Erythroblast (primary cell): ENCODE data around the gene ITGAV.

Source experiments
- GATA1 ChIP-seq: IDR thresholded peaks from 2 replicates; pipeline ENCODE4 v1.6.1; 2011; ENCODE audit warnings: low read depth, mild to moderate bottlenecking, control low read depth, low read length, moderate library complexity
- POLR2A ChIP-seq: IDR thresholded peaks from 2 replicates; pipeline ENCODE4 v1.6.1; 2011; ENCODE audit warnings: mild to moderate bottlenecking, low read length

DNA sequence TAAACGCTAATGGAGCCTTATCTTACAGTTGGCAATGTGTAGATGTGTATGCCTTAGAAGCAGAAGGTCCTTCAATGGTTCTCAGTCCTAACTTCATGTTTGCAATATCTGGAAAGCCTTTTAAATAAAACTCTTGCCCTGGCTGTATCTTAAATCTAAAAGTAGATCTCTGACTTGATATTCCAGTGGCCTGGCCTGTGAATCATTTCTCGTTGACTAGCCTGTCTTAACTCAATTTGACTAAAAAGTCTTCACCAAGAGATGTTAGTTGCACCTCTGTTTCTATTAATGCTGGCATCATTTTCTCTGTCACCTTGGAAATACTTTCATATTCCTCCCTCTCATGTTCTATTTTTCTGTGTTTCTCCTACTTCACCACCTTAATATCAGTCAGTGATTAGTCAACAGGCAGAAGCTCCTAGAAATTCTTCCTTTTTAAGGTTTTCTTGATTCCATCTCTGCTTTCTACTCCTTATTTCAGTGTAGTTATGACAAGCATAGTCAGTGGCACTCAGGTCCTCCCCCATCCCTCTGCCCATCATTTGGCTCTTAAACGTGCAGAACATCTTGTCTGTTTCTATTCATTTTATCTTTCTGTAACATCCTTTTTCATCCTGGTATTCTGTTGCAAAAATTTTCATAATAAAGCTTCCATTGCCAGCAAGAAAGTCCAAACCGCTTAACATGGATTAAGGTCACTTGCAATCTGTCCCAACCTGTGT, 4.3 kb downstream of the ITGAV start:
- peak; percentile 20 for TF ChIP-seq POLR2A
- TF ChIP-seq GATA1 = no peak
